ENCODE results near the gene BDKRB1.

Gene BDKRB1

DNA sequence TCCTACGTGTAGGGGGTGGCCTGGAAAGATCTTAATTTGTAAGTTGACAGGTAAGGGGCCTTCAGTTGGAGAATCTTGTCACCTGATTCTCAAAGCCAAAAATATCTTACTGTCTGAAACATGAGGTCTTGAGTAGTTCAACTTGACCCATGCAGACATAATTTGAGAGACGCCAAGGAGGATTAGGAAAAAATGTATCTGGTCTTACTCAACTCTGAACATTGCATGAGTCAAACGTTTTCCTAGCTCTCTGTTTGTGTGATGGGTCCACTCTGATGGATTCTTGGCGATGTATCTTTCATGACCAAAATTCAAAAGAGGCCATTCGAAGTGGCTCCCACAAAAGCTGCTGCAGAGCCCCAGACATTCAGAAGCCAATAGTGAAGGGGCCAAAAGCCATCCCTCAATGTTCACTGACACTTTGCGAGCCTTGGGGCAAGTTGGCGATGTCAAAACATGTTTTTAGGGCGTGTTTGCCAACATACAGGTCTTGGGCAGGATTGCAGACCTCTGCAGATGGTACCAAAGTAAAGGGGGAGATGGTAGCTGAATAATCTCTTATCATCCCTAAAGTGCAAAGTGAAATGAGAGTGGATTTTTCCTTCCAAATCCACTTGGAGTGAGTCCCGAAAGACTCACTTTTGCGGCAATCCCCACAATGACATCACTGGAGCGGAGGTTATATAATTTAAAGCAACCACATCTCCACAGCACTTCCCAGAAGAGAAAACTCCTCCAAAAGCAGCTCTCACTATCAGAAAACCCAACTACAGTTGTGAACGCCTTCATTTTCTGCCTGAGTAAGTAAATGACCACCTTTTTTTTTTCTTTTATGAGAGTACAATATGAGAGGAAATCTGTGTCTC, at the start of gene BDKRB1:
Gene BDKRB1, plus strand, starts transcription at position 710 of the 866 bp plus-strand sequence. CDS start 7,473 bp downstream, outside the sequence.
- no peak for DNase-seq

- DNase-seq = no peak
These were observed 49.5 kb upstream of the BDKRB1 start for GRCh38 chr14:96206461-96206860.

- DNase-seq = no peak
These were observed 48.3 kb upstream of the BDKRB1 start for GRCh38 chr14:96207686-96208085.

DNA sequence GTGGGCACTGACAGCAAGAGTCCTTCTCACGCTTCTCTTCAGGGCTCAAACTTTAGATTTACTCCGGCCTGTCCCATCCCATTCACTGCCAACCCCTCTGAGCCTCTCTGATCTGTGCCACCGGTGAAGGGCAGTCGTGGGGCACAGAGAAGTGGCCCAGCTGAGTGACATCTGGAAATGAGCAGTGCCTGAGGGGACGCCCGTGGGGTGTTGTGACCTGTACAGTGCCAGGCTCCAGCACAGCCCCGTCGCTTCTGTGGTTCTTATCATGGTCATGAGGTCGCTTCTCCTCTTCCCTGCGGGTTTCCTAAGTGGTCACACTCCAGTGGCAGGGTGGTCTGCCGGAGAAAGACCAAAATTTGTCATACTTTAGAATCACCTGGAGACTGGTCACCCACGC, 47.3 kb upstream of the BDKRB1 start:
- no peak for DNase-seq

- DNase-seq = no peak
These were observed 43.9 kb upstream of the BDKRB1 start for GRCh38 chr14:96212140-96212539.

DNA sequence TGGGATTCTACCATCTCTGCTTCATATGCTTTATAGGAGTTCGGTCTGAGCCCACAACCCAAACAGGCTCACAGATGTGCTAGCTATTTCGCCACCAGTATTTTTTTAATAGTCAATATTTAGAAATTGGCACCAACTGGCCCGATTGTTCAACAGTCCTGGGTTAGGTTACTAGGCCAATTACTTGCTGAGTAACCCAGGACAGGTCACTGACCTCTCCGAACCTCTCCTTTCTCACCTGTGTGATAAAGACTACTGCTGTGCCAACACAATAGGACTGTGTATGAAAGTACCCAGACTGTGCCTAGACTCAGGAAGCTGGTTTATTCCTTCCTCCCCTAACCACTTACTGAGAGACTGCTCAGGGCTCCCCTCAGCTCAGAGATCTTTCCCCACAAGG, 43.1 kb upstream of the BDKRB1 start:
- no peak for DNase-seq

DNA sequence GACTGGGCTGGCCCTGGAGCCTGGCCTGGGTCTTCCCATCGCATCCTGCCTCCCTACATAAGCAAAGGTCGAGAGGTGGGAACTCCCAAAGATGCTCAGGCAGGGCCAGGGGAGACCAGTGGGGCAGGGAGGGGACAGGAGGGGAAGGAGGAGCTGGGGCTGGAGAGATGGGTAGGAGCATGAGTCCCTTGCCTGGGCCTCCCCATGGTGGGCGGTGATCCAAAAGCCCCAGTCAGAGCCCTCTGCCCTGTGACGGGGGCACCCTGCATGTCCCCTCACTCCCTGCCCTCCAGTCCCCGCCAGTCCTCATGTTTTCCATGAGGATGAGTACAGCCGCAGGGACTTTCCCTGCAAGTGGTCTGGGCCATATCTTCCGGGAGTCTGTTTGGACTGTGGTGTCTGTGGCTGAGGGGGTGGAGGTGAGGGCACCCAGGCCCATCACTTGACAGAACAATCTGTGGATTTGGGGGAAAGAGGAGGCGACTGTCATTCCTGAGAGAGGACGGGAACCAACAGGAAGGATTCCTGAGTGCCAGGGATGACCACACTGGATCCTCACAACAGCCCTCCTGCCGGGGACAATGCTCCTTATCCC, 42.0 kb upstream of the BDKRB1 start:
- DNase-seq = no peak

DNA sequence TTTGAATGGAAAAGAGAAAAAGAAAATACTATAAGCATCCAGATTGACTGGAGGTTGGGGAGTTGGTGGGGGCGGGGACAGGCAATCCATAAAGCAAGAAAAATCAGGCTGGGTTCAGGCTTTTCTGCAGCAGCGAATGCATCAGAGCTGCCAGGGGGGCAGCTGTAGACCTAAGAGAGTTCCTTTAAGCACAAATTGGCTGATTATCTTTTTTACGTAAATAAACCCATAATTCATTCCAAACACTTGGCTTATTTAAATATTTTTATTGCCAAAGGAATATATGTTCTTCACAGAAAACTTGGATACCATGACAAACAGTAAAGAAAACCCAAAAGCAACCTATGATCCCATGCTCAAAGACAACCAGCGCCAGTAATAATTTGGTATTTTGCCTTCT, 41.2 kb upstream of the BDKRB1 start:
- no peak for DNase-seq

GRCh38 chr14:96215452-96216244, 40.4 kb upstream of the BDKRB1 start:
- no peak for DNase-seq

DNA sequence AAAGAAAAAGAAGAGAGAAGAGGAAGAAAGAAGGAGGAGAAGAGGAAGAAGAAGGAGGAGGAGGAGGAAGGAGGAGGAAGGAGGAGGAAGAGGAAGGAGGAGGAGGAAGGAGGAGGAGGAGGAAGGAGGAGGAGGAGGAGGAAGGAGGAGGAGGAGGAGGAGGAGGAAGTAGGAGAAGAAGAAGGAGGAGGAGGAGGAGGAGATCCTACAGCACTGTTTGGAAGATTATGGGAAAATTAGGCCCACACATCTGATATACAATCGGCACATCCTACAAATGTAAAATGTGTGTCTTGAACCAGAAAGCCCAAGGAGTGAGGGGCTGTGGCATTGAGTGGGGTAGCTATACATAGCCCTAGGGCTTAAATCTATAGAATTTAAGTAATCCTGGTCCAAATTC, 39.4 kb upstream of the BDKRB1 start:
- no peak for DNase-seq

DNA sequence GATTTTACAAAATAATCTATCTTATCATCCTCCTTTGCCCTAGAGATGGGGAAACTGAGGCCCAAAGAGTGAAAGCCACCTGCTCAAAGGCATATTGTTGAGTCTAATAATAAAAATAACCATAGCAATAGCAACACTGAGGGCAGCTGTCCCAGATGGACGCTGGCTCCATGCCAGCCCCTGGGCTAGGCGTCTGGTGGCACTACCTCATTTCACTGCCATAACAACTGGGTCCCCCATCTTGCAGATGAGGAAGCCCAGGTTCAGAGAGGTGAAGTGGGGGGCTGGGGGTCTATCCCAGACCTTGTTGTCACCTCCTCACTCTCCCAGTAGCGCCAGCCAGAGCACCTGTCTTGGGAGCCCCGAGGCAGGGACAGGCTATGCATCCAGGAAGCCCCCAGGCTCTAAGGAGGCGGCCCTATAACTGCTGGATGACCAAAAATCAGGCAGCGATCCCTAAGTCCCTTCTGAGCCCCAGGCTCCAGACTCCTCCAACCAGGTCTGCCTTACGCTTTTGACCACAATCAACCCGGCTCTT, 38.6 kb upstream of the BDKRB1 start:
- DNase-seq = no peak

DNA sequence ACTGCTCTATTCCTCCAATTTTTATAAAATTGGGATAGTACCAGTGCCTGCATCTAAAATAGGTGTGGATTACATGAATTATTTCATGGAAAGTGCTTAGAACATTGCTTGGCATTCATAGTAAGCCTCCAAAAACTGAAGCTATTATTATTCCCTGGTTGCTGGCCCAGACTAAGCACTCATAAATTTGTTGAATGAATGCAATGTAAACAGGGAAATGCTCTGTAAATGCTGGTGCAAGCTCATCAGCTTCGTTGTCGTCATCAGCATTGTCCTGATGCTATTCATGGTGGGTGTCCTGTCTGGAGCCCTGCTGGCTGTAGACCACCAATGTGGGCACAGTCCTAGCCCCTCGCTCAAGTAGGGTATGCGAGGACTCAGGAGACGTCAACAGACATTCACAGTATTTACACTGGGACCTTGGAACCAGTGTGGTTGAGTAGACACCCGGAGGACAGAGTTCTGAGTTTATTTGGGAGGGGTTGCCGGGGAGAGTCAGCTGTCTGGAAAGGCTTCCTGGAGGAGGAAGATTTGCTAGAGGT, 34.8 kb upstream of the BDKRB1 start:
- no peak for DNase-seq

DNA sequence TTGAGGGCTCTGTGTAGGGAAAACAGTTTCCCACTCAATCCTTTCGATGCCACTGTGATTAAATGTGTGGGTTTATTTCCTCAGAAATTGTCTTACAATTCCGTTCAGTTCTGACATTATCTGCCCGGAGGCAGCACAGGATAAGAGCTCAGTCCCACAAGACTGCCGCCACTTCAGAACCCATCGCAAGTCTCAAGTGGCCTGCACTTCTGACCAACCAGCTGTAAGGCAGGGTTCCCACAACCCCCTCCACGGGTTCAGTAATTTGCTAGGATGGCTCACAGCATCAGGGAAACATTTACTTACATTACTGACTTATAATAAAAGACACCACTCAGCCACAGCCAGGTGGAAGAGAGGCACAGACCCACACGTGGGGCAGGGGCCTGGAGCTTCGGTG, 34.2 kb upstream of the BDKRB1 start:
- no peak for DNase-seq

GRCh38 chr14:96224480-96225096, 31.4 kb upstream of the BDKRB1 start:
- DNase-seq = no peak

DNA sequence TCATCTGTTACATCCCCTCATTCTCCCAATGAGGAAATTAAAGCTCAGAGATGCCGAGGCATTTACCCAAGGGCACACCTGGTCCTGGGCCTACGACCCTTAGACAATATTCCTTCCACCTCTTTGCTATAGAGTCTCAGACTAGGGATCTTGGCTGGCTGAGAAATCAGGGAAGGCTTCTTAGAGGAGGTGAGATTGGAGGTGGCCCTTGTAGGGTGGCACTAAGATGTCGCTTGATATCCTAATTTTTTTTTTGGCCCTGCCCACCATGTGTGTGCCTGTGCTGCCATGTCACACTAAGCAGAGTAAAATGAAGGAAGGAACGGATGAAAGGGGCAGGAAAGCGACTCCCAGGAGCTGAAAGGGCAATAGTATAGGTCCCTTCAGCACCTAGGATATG, 30.8 kb upstream of the BDKRB1 start:
- DNase-seq = no peak

- DNase-seq = no peak
These were observed 30.3 kb upstream of the BDKRB1 start for GRCh38 chr14:96225745-96226151.

DNA sequence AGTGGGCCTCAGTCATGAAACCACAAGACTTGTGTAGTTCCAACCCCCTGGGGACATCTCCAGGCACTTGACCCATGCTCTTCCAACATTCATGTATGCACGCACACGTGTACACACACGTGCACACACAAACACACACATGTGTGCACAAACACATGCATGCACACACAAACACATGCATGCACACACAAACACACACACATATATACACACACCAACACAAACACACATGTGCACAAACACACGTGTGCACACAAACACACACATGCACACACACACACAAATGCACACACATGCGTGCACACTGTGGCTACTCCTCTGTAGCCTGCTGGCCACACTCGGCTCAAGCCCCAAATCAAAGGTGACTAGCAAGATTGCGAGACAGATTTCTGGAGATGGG, 28.6 kb upstream of the BDKRB1 start:
- DNase-seq = no peak

DNA sequence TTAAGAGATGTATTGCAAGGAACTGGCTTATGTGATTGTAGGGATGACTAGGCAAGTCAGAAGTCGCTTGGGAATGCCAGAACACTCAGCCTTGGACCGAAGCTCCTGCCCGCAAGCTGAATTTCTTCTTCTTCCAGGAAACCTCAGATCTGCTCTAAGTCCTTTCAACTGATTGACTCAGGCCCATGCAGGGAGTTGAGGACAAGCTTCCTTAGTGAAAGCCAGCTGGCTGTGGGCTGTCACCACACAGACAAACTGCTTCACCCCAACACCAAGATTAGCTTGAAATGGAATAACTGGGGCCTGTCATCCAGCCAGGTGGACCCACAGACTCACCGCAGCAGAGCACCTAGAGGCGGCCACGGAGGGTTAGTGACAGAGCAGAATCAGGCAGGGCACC, 26.7 kb upstream of the BDKRB1 start:
- DNase-seq = no peak

- DNase-seq = no peak
These were observed 25.0 kb upstream of the BDKRB1 start for GRCh38 chr14:96231056-96231455.

DNA sequence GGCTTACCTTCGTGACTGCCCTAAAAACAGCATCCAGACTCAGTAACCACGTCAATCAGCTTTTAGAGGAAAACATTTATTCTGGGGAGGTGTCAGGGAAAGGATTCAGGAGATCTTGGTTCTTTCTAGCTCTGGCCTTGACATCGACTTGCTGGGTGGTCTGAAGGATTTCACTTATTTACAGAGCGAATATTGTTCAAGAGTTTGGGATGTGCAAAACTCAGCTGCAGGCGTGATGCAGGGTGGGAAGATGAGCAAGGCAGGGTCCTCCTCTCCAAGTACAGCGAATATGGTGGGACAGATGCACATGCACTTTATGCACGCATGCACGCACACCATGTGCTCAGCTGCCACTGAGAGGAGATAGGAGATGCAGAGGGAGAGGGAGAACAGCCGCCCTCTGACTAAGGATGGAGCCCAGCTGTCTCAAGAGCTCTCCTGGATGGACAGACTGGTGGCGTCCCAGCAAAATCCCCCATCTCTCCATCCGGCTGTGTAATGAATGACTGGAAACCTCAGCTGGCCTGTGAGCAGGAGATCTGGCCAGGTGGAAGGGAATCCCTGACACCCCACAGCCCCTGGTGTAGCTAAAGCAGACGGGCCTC, 24.4 kb upstream of the BDKRB1 start:
- DNase-seq = no peak

DNA sequence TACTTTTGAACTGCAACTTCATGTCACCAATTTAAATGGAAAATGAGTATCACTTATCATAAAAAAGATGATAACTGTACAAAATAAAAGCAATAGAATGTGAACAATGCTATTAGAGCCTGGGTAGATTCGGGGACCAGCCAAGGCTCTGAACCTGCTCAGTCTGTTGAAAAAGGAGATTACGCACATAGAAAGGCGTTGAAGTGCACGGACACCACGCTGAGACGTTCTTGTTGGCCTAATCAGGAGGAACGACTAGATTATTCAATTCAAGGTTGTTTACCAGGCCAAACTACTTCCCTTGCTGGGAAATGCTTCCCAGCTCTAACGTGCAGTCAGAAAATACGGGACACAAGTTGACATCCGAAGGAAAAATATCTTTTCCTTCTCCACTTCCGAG, 23.5 kb upstream of the BDKRB1 start:
- DNase-seq = no peak

DNA sequence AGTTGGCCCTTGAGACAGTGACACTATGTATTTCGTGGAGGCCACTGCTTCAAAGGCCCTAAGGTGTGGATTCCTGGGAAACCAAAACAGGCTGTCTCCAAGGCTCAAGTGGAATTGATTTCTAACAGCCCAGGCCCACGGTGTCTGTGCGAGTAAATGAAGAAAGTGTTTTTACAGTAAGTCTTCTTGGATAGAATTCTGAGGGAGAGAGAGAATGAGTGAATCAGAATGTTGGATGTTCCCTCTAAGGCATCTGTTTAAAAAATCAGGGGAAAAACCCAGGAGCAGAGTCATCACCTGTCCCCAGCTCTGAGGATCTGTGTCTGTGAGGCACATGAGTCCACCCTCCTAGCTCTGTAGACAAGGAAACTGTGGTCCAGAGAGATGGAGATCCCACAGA, 22.3 kb upstream of the BDKRB1 start:
- DNase-seq = no peak

Measured in Kasumi-1 (cell line).